Body of pancreas (tissue), 4 donors: ENCODE results near the gene NODAL.

Source experiments
- CTCF ChIP-seq, 7 experiments: fragments of 450-650 bp in 4 of 7; fragments of 200-600 bp in 3 of 7; sonication (generic) in 3 of 7; IDR thresholded peaks; one replicate each; pipeline ENCODE4 v1.5.1; 2016 to 2019; ENCODE audit warnings: antibody characterized with exemption in 7 of 7
- POLR2A ChIP-seq, 3 donors: fragments of 450-650 bp; IDR thresholded peaks; one replicate each; pipeline ENCODE4 v1.6.1; 2016; ENCODE audit warnings: antibody characterized with exemption in 3 of 3, mild to moderate bottlenecking in 2 of 3

- TF ChIP-seq POLR2A (IDR thresholded peaks at IDR 0.05) (no peak), CTCF (IDR thresholded peaks at IDR 0.05) (no peak)
Measured at GRCh38 chr10:70391654-70392053, 49.8 kb downstream of the NODAL start.
